GM20431 (cell line): ENCODE results near the gene CA7.
"Not testable (repeated sequence)": the region's sequence is repeated elsewhere in the genome, so short reads cannot be mapped to it uniquely, and the experiment has no call there.

ENCODE experiments used
- in situ Hi-C: fragments of 300-500 bp; cut with MseI, MboI; formaldehyde crosslinking; loops from one replicate; pipeline ENCODE4 v1.15.0; 2020; ENCODE audit warnings: low sequenced_read_pairs; ENCODE audit not compliant: unreplicated experiment

The CA7 gene

DNA sequence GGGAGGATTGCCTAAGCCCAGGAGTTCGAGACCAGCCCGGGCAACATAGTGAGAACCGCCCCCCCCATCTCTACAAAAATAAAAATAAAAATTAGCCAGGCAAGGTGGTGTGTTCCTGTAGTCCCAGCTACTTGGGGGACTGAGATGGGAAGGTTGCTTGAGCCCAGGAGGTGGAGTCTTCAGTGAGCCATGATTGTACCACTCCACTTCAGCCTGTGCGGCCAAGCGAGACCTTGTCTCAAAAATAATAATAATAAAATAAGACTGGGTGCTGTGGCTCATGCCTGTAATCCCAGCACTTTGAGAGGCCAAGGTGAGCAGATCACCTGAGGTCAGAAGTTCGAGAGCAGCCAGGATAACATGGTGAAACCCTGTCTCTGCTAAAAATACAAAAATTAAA, 47.6 kb downstream of the CA7 start:
- in situ Hi-C loops = no loop called here

DNA sequence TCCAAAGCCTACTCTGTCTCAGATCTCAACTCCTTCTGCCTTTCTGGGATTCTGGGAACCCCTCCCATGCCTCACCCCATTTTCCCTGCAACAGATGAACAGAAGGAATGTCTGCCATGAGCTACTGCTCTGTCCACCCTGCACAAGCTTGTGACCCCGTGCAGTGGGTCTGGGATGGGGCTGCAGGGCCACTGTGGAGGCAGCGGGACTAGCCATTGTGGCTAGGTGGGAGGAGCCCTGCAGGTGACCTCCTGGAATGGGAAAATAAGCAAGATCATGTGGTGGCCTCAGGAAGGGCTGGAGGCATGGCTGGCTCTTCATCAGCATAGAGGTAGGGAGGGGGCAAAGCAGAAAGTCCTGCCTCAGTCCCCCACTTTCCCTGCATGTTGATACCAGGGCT, 49.8 kb downstream of the CA7 start:
- in situ Hi-C loops = no loop called here

DNA sequence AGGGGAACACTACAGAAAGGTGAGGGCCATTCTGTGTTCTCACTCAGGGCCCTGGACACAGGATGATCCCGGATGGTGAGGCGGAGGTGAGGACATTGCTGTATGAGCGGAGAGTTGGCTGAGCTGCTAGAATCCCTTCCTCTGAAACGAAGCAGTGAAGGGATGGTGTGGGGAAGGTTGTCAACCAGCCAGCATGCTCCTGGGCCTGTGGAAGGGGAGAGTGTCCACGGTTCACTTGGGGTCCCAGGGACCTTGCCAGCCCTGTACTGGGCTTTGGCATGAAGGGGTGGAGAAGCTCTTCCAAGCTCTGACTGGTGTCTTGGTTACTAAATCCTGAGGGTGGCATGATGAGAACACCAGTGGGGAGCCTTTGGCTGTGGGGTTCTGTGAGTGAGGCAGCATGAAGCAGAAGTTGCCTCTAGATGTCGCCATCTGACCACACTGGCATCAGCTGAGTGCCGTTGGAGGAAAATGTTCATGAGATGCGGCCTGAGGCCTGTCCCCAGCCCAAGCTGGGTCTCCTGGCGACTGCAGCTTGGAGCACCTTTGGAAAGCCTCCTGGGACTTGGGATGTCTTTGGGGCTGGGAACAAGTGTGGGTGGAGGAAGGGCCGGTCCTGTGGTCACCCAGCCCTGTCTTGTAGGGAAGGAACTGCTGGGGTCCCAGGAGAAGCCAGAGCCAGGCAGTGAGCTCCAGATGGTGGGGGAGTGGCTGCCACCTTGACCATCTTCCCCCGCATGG, 50.9 kb downstream of the CA7 start:
- in situ Hi-C loops = no loop called here

DNA sequence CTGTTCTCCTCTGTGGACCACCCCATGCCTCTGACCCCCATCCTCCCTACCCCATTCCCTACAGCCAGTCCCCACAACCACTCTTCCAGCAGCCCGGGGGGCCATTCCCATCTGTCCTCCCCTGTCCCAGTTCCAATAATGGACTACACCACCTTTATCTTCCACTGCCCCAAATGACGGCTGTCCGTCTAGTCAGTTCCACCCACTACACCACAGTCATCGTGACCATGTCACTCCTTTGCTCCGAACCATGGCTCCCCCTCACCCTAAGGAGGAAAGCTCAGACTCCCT, 51.4 kb downstream of the CA7 start:
- in situ Hi-C loops = no loop called here

DNA sequence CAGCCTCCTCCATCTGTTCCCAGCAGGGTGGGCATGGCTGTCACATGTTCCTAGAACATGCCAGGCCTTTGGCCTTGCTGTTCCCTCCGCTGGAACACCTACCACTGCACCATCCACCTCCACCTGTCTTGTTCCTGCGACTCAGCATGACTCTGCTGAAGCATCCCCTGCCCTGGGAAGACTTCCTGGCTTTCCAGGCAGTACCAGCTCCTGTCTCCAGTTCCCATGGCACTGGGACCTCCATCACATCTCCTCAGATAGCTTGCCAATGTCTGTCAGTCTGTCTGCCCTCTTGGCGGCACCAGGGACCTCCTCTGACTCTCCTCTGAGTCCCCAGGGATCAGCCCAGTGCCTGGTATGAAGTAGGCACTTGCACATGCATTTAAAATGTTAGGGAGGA, 51.8 kb downstream of the CA7 start:
- in situ Hi-C loops = no loop called here

DNA sequence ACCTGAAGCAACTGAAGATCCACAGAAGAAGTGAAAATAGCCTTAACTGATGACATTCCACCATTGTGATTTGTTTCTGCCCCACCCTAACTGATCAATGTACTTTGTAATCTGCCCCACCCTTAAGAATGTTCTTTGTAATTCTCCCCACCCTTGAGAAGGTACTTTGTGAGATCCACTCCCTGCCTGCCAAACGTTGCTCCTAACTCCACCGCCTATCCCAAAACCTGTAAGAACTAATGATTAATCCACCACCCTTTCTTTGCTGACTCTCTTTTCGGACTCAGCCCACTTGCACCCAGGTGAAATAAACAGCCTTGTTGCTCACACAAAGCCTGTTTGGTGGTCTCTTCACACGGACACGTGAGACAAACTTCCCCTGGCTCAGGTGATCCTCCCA, 52.5 kb downstream of the CA7 start:
- in situ Hi-C loops = not testable (repeated sequence)

DNA sequence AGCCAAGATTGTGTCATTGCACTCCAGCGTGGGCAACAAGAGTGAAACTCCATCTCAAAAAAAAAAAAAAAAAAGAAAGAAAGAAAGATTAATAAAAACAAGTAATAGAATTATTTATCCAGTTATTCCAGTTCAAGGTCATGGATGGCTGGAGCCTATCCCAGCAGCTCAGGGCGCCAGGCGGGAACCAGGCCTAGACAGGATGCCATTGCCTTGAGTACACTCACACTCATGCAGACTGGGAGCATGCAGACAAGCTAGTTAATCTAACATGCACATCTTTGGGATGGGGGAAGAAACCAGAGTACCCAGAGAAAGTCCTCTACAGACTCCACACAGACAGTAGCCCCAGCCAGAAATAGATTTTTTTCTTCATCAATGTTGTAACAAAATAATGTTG, 54.0 kb downstream of the CA7 start:
- in situ Hi-C loops = no loop called here

DNA sequence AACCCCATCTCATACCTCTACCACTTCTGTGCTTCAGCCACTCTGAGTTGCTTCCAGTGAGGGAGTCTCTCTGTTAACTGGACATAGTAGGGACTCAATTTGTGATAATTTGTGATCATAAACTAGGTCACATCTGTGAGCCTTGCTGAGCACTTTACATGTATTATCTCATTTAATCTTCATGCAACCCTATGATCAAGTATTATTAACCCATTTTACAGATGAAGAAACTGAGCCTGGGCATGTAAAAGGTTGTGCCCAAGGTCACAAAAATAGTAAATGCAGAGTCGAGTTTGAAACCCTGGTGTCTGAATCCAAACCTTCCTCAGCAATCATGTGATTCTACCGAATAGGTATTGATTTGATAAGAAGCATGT, 54.7 kb downstream of the CA7 start:
- in situ Hi-C loops = no loop called here

DNA sequence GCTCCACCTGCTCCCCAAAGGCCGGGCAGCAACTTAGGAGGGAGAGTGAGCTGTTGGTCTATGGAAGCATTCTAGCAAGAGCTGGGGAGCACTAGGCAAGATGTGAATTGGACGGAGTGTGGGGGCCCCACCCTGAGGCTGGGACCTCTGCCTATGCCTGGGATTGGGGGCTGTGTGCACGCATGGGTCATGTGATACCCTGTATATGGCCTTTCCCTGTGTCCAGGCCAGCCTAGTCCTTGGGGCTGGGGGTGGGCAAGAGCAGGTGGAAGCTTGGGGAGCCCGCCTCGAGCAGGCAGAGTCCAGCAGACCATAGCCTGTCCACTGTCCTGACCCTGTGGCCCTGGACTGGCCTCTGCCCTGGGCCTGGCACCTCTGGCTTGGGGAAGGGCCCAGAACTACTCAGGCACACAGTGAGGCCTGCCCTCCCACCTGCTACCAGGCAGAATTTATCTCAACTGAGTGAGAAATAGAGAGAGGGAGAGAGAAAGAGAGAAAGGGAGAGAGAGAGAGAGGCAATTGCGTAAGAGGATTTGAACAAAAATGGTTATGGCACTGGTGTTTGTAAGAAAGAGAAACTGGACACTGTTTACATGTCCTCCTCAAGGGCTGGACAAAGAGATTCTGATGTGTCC, 55.2 kb downstream of the CA7 start:
- in situ Hi-C loops = no loop called here

DNA sequence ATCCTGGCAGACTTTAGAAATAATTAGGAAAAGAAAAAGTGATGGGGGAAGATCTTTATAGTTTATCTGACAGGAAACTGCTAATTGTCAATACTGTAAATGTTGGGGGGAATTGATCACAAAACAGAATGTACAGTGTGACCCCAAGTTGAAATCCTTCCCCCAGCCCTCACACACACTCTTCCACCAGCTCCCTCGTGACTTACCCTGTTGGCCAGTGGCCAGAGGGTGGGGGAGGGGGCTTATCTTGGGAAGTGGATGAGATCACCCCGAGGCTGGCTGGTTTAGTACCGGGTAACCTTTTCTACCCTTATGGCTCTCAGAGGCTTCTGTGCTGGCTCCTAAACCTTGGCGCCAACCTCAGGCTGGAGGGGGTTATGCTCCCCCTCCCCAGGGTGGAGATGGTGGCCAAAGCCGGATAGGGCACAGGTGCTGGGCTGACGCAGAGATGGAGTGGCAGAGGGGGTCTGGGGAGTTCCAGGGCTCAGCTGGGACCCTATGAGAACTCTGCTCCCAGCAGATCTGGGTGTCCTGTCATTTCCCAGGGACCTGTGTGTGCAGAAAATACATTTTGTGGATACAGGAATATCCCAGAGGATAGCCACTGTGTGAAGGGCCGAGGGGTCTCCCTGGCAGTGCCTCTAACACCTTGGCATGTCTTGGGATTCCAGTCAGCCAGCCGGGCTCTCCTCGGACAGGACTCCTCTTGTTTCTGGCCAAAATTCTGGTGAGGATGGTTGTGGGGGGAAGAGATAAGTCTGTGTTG, 55.9 kb downstream of the CA7 start:
- in situ Hi-C loops = no loop called here

DNA sequence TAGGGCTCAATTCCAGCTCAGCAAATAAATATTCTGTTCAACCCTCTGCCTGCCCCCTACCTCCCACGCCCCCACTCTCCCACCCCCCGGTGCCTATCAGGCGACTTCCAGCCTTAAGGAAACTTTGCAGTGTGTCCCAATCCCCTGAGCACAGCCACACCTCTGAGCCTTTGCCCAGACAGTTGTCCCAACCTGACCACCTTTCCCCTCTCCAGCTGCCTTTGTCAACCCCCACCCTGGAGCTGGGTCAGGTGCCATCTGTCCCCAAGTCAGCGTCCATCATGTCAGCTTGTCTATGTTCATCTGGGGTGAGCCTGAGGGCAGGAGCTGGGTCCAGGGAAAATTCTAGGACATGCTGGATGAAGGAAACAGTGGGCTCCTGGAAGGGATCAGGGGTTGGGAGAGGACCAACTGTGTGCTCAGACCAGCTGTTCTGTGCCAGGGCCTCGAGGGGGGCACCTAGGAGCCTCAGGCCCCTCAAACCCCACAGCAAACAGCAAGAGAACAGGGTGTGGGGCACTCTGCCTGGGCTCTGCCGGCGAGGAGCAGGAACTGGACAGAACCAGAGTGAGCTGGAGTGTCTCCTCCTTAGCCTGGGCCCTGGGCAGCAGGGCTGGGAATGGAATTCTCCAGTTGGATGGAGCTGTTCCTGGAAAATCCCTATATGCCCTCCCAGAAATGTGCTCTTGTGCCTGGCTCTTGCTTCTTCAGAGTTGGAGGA, 56.7 kb downstream of the CA7 start:
- in situ Hi-C loops = no loop called here

DNA sequence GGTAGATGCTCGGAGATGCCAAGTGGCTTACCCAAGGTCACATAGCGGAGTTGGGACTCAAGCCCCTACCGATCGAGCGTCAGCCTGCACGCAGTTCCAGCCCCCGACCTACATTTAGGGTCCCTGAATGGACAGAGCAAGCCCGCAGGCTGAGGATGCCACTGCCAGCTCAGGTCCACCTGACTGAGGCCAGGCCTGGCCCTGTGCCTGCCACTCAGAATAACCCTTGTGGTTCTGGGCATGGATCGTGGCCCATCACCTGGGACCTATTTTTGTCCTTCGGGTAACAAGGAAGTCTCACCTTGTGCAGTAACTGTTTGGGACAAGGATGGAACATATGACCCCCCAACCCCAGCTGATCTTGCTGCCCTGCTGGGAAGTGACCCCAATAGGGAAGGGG, 57.4 kb downstream of the CA7 start:
- in situ Hi-C loops = no loop called here

DNA sequence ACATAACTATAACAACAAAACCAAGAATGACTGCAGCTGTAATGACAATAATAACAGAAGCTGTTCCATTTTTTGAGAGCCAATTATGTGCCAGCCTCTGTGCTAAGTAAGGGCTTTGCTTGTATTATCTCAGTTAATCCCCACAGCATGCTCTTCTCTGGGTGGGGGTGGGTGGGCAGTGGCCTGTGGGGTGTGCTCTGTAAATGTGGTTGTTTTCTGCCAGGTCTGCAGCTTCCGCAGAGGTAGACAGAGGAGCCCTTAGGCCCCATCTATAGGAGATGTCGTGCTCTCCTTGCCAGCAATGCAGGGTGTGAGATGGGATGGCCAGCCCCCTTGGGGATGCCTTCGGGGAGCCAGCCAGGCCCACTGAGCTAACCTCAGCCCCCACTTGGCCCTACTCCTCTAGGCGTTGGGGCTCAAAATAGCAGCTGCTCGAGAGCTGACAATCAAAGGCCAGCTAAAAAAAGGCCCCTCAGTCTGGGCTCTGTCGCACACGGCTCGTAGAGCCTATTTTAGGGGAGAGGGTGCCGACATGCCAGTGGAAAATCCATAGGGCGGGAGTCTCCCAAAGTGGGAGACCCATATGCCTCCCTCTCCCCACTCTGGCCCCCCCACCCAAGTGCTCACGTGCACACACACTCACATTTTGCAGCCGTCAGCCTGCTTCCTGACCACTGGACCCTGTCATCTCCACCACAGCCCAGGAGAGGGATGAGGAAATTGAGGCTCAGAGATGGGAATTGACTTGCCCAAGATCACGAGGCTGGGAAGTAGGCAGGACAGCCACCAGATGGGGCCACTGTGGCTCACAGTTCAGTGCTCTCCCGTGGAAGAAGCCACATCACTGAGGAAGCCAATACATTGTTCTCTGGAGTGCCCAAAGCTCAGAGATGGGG, 58.7 kb downstream of the CA7 start:
- in situ Hi-C loops = no loop called here
